Fibroblast of pulmonary artery (primary cell): ENCODE data around the gene RFC3.
"Not testable (repeated sequence)": the region's sequence is repeated elsewhere in the genome, so short reads cannot be mapped to it uniquely, and the experiment has no call there.

Source experiments
- DNase-seq: peaks from one replicate; pipeline ENCODE4 v3.0.0-alpha.2; 2010; ENCODE audit warnings: low read depth
- H3K4me3 ChIP-seq: replicated peaks from 2 replicates; pipeline ENCODE4 v1.5.1; 2011; ENCODE audit warnings: low read depth, mild to moderate bottlenecking, control low read depth, low read length, moderate library complexity
- CTCF ChIP-seq: IDR thresholded peaks from 2 replicates; pipeline ENCODE4 v1.5.1; 2011; ENCODE audit warnings: mild to moderate bottlenecking, control low read depth, low read length, inconsistent platforms; ENCODE audit errors: missing control alignments

The RFC3 gene

GRCh38 chr13:33817901-33818706 lies at the start of gene RFC3:
RFC3 (plus strand) TSS chr13:33818149; CDS start chr13:33818179, 30 bp downstream.
- H3K4me3 ChIP-seq, result peak within 1 kb of the TSS; percentile 87
- DNase-seq, result peak; percentile 97
- no peak for TF ChIP-seq CTCF

GRCh38 chr13:33771296-33771695 lies 46.7 kb upstream of the RFC3 start:
- no peak for TF ChIP-seq CTCF
- DNase-seq, result no peak
- no peak overlapping the region for H3K4me3 ChIP-seq

GRCh38 chr13:33773790-33774462 lies 44.0 kb upstream of the RFC3 start:
- no peak overlapping the region for H3K4me3 ChIP-seq
- no peak for DNase-seq
- no peak for TF ChIP-seq CTCF

GRCh38 chr13:33775339-33776108 lies 42.4 kb upstream of the RFC3 start:
- no peak for DNase-seq
- H3K4me3 ChIP-seq, result no peak overlapping the region
- TF ChIP-seq CTCF, result no peak

GRCh38 chr13:33776239-33776881 lies 41.6 kb upstream of the RFC3 start:
- TF ChIP-seq CTCF, result no peak
- no peak overlapping the region for H3K4me3 ChIP-seq
- DNase-seq, result no peak

GRCh38 chr13:33782631-33783030 lies 35.3 kb upstream of the RFC3 start:
- no peak for TF ChIP-seq CTCF
- DNase-seq, result no peak
- H3K4me3 ChIP-seq, result no peak overlapping the region

- not testable (repeated sequence) for DNase-seq, H3K4me3 ChIP-seq
Observed at GRCh38 chr13:33783212-33783611, 34.7 kb upstream of the RFC3 start.
